ENCODE measurements around the gene DNAJC5.

DNA sequence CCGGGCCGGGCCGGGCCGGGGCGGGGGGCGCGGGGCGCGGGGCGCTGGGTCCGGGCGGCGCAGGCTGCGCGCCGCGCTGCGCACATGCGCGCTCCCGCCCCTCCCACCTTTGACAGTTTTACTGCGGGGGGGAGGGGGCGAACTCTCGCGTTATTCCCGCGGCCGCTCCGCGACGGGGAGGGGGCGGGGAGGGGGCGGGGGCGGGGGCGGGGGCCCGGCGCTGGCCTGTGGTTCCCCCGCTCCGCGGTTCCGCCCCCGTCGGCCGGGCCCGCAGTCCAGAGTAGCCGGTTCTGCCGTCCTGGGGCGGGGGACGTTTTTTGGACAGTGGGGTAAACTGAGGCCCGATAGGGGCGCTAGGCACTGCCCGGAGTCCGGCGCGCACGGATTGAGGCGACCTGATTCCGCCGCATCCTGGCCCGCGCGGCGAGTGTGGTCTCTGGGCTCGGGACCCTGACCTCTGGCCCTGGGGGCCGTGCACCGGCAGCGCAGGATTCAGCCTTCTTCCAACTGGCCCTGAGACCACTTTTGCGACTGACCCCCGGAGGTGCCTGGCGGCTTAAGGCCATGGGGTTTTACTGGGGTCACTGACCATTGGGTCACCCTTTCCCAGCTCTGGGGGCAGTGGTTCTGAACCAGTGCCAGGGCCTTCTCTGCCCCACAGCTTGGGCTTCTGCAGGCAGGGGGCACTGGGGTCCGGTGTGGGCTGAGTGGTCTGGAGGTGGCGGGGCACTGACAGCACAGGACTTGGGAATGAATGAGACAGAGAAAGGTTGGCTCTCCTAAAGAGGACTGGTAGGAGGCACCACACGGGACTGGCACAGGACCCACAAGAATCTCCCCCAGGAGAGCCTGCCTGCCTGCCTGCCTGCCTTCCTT is 75.2 kb downstream of the DNAJC5 start, which contains the start of gene ZNF512B:
- TF ChIP-seq, protein P1, sequence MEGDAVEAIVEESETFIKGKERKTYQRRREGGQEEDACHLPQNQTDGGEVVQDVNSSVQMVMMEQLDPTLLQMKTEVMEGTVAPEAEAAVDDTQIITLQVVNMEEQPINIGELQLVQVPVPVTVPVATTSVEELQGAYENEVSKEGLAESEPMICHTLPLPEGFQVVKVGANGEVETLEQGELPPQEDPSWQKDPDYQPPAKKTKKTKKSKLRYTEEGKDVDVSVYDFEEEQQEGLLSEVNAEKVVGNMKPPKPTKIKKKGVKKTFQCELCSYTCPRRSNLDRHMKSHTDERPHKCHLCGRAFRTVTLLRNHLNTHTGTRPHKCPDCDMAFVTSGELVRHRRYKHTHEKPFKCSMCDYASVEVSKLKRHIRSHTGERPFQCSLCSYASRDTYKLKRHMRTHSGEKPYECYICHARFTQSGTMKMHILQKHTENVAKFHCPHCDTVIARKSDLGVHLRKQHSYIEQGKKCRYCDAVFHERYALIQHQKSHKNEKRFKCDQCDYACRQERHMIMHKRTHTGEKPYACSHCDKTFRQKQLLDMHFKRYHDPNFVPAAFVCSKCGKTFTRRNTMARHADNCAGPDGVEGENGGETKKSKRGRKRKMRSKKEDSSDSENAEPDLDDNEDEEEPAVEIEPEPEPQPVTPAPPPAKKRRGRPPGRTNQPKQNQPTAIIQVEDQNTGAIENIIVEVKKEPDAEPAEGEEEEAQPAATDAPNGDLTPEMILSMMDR (IDR thresholded peaks at IDR 0.05): no peak
- TF ChIP-seq POLR2A (IDR thresholded peaks at IDR 0.05): no peak
